IMR-90 (cell line): ENCODE measurements around the gene PPP1R14B.

Experiments used
- CTCF ChIP-seq: conservative IDR thresholded peaks from 2 replicates; pipeline ENCODE4 v1.5.1; 2012; ENCODE audit warnings: mild to moderate bottlenecking, low read depth, low read length, improper control_type of control experiment
- MAFK ChIP-seq: IDR thresholded peaks from 2 replicates; pipeline ENCODE4 v1.6.1; 2012; ENCODE audit warnings: low read depth, low read length, improper control_type of control experiment

DNA sequence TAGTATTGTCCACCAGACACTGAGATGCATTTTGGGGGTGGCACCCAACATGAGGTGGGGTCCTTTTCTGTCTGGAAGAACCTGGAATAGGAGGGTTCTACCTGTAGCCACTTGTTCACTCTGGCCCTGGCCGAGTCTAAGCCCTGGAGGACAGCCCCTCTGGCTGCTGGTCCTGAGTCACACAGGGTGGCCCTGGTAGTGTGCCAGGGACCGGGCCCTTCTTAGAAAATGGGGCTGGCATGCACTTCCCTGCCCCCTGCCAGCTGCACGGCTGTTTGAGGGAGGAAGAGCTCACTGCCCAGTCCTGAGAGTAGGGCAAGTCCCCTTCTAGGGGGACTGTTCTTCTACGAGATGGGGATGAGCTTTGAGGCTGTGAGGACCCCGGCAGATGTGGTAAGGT is 6.7 kb upstream of the PPP1R14B start:
- TF ChIP-seq MAFK (no peak), CTCF (no peak)
